ENCODE data around the gene MVB12B.

The MVB12B gene

GRCh38 chr9:126431077-126431742 lies 104.6 kb downstream of the MVB12B start:
- no peak for TF ChIP-seq CTCF (conservative IDR thresholded peaks at IDR 0.05; ENCODE audit: control insufficient read depth, insufficient read depth, low read depth, low read length)
- DNase-seq (ENCODE audit: low read depth) = no peak
- no peak overlapping the region for H3K4me3 ChIP-seq (ENCODE audit: control insufficient read depth, low read depth, low read length)

- TF ChIP-seq CTCF (conservative IDR thresholded peaks at IDR 0.05; ENCODE audit: control insufficient read depth, insufficient read depth, low read depth, low read length) = no peak
- H3K4me3 ChIP-seq (ENCODE audit: control insufficient read depth, low read depth, low read length) = no peak overlapping the region
- no peak for DNase-seq (ENCODE audit: low read depth)
Measured at GRCh38 chr9:126432659-126433058, 106.0 kb downstream of the MVB12B start.

- H3K4me3 ChIP-seq (ENCODE audit: control insufficient read depth, low read depth, low read length) = no peak overlapping the region
- DNase-seq (ENCODE audit: low read depth) = no peak
- TF ChIP-seq CTCF (conservative IDR thresholded peaks at IDR 0.05; ENCODE audit: control insufficient read depth, insufficient read depth, low read depth, low read length) = no peak
Measured at GRCh38 chr9:126435105-126435504, 108.5 kb downstream of the MVB12B start.

GRCh38 chr9:126435626-126436025 lies 109.0 kb downstream of the MVB12B start:
- TF ChIP-seq CTCF (conservative IDR thresholded peaks at IDR 0.05; ENCODE audit: control insufficient read depth, insufficient read depth, low read depth, low read length) = no peak
- no peak overlapping the region for H3K4me3 ChIP-seq (ENCODE audit: control insufficient read depth, low read depth, low read length)
- DNase-seq (ENCODE audit: low read depth) = no peak

GRCh38 chr9:126436545-126437267 lies 110.1 kb downstream of the MVB12B start:
- no peak for DNase-seq (ENCODE audit: low read depth)
- no peak for TF ChIP-seq CTCF (conservative IDR thresholded peaks at IDR 0.05; ENCODE audit: control insufficient read depth, insufficient read depth, low read depth, low read length)
- no peak overlapping the region for H3K4me3 ChIP-seq (ENCODE audit: control insufficient read depth, low read depth, low read length)

- TF ChIP-seq CTCF (conservative IDR thresholded peaks at IDR 0.05; ENCODE audit: control insufficient read depth, insufficient read depth, low read depth, low read length) = no peak
- no peak overlapping the region for H3K4me3 ChIP-seq (ENCODE audit: control insufficient read depth, low read depth, low read length)
- no peak for DNase-seq (ENCODE audit: low read depth)
Measured at GRCh38 chr9:126437268-126437666, 110.6 kb downstream of the MVB12B start.

Measured in fibroblast of mammary gland (primary cell).